Stomach (tissue), 9 donors: ENCODE data around the gene AFMID. TPM values are rescaled to one million over a fixed set of nuclear protein-coding genes. Genes with fewer than 3 reads are reported as not detected.

Experiments used
- DNase-seq, 2 donors: peaks; one replicate each; pipeline versions ENCODE4 v3.0.0 to v3.0.0-alpha.2; 2013 to 2019
- H3K27ac ChIP-seq, 5 donors: fragments of 200-600 bp in 4 of 5; sonication (generic) in 4 of 5; one replicate each; pipeline ENCODE4 v1.5.1; 2013 to 2019; ENCODE audit warnings: mild to moderate bottlenecking in 1 of 5, moderate library complexity in 1 of 5
- H3K27me3 ChIP-seq, 3 donors: fragments of 200-600 bp; sonication (generic); one replicate each; pipeline ENCODE4 v1.5.1; 2017 to 2019; ENCODE audit warnings: mixed run types in 1 of 3
- H3K36me3 ChIP-seq, 4 donors: fragments of 200-600 bp; sonication (generic); 1 replicate in 3 of 4; 2 replicates in 1 of 4; pipeline ENCODE4 v1.5.1; 2016 to 2019
- H3K4me1 ChIP-seq, 4 donors: fragments of 200-600 bp; sonication (generic); one replicate each; pipeline ENCODE4 v1.5.1; 2016 to 2019
- H3K4me3 ChIP-seq, 4 donors: fragments of 200-600 bp; sonication (generic) in 3 of 4; one replicate each; pipeline ENCODE4 v1.5.1; 2016 to 2019; ENCODE audit warnings: mild to moderate bottlenecking in 1 of 4
- H3K9me3 ChIP-seq, 4 donors: fragments of 200-600 bp; sonication (generic); one replicate each; pipeline ENCODE4 v1.5.1; 2016 to 2019
- EP300 ChIP-seq: sonication (generic); formaldehyde crosslinking; IDR thresholded peaks from one replicate; pipeline ENCODE4 v1.6.1; 2017; ENCODE audit warnings: antibody characterized with exemption
- POLR2A ChIP-seq, 4 donors: fragments of 450-650 bp; IDR thresholded peaks; one replicate each; pipeline ENCODE4 v1.6.1; 2016; ENCODE audit warnings: antibody characterized with exemption in 4 of 4, control low read depth in 2 of 4, mild to moderate bottlenecking in 1 of 4, moderate library complexity in 1 of 4
- POLR2AphosphoS5 ChIP-seq, 3 donors: sonication (generic); formaldehyde crosslinking; IDR thresholded peaks; one replicate each; pipeline ENCODE4 v1.6.1; 2016; ENCODE audit warnings: antibody characterized with exemption in 3 of 3
- WGBS, 5 donors: extraction: QIAGEN DNeasy Blood & Tissue Kit in 3 of 5; methylation state at CpG; one replicate each; pipeline versions ENCODE4 v1.1.5 to v1.1.7; 2013 to 2018; 5-methylcytosine and 5-hydroxymethylcytosine counted together
- intact Hi-C: fragments of 100-400 bp; cut with DNase I; formaldehyde crosslinking; loops from one replicate; pipeline ENCODE4 v1.15.1; 2023; ENCODE audit warnings: low total_unique reads
- polyA plus RNA-seq, 3 donors: library from polyadenylated mRNA; stranded (reverse); fragments of 200-250 nt; gene quantifications; one replicate each; pipeline ENCODE4 v1.2.3, GENCODE V29; 2013
- total RNA-seq, 5 donors: library from RNA; depleted of rRNA; stranded (reverse); fragments of >200 nt; gene quantifications; one replicate each; pipeline versions ENCODE4 v1.1.0 to v1.2.3, GENCODE V29; 2014 to 2016
- TF ChIP-seq, protein P1 (sequence below), 7 experiments: fragments of 450-650 bp in 4 of 7; fragments of 200-600 bp in 3 of 7; sonication (generic) in 3 of 7; IDR thresholded peaks; one replicate each; pipeline ENCODE4 v1.5.1; 2016 to 2019; ENCODE audit warnings: antibody characterized with exemption in 7 of 7, control low read depth in 2 of 7, mild to moderate bottlenecking in 1 of 7
- donor health status: healthy with polysubstance abuse.
- donor health status: Bipolar disorder and iron deficiency.
- donor health status: healthy.

The AFMID gene
- total and polyA plus RNA-seq, 8 donors, result 25.7 to 189 (median 61.3) TPM

DNA sequence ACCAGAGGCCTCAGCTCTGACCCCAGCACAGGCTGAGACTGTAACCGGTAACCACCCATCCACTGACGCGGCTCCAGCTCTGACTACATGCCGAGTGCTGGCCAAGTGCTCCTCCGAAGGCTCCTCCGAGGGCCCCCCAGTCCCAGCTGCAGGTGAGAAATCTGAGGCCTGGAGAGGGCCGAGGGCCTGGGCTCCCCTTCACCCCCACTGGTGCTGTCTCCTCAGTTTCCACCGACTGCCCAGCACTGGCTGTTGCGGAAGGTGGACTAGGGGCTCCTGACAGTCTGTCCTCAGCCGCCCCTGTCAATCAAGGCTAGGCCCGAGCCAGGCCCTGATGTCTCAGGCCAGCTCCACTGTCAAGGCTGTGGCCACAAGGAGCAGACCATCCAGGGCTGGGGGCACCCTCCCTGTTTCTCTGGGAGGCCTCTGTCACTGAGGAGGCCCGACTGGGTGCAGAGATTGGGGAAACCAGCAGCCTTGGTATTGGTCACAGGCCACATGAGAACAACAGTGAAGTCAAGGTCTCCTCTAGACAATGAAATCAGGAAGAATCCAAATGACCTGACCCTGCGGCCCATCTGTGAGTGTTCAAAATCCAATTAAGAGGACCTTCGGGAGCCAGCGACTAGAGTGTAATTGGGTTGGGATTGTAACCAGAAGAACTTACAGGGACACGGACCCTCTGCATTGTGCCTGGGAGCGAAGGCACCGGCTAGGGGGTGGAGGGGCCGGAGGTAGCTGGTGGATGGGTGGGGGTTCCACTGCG lies 49.4 kb downstream of the AFMID start:
- intact Hi-C loops, result no loop called here
- no peak overlapping the region for H3K27ac ChIP-seq
- 91 to 97% (median 94%) methylated on average over 16 to 20 of the region's 20 CpGs for whole genome bisulfite sequencing, 5 donors
- H3K36me3 ChIP-seq, result no peaks in the 10 kb centered on the region
- H3K9me3 ChIP-seq, result no peaks in the 10 kb centered on the region
- DNase-seq, result no peak
- TF ChIP-seq POLR2AphosphoS5 (IDR thresholded peaks at IDR 0.05), result no peak
- no peak for TF ChIP-seq EP300
- TF ChIP-seq, protein P1, sequence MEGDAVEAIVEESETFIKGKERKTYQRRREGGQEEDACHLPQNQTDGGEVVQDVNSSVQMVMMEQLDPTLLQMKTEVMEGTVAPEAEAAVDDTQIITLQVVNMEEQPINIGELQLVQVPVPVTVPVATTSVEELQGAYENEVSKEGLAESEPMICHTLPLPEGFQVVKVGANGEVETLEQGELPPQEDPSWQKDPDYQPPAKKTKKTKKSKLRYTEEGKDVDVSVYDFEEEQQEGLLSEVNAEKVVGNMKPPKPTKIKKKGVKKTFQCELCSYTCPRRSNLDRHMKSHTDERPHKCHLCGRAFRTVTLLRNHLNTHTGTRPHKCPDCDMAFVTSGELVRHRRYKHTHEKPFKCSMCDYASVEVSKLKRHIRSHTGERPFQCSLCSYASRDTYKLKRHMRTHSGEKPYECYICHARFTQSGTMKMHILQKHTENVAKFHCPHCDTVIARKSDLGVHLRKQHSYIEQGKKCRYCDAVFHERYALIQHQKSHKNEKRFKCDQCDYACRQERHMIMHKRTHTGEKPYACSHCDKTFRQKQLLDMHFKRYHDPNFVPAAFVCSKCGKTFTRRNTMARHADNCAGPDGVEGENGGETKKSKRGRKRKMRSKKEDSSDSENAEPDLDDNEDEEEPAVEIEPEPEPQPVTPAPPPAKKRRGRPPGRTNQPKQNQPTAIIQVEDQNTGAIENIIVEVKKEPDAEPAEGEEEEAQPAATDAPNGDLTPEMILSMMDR (IDR thresholded peaks at IDR 0.05), result no peak
- no peak for TF ChIP-seq POLR2A (IDR thresholded peaks at IDR 0.05)
- H3K4me3 ChIP-seq, result no peak overlapping the region
- peaks cover 0 to 17% (median 7%) of the 10 kb centered on the region in 4 donors for H3K4me1 ChIP-seq
- H3K27me3 ChIP-seq, result peaks cover 5 to 28% (median 17%) of the 10 kb centered on the region in 3 donors

GRCh38 chr17:78237401-78238012 lies 50.3 kb downstream of the AFMID start:
- Histone ChIP-seq H3K36me3 (no peaks in the 10 kb centered on the region), H3K9me3 (no peaks in the 10 kb centered on the region), H3K27me3 (peaks cover 0 to 18% (median 7%) of the 10 kb centered on the region in 3 donors), H3K4me1 (peaks cover 0 to 9% (median 2%) of the 10 kb centered on the region in 4 donors), H3K4me3 (no peak overlapping the region), H3K27ac (no peak overlapping the region)
- 49 to 73% (median 54%) methylated on average over 9 to 11 of the region's 11 CpGs for WGBS, 5 donors
- TF ChIP-seq POLR2AphosphoS5 (IDR thresholded peaks at IDR 0.05), result no peak
- TF ChIP-seq, protein P1 (IDR thresholded peaks at IDR 0.05), result no peak
- no peak for TF ChIP-seq POLR2A (IDR thresholded peaks at IDR 0.05)
- TF ChIP-seq EP300, result no peak
- intact Hi-C loops, result no loop called here
- DNase-seq, result peak; percentile 59 to 69

DNA sequence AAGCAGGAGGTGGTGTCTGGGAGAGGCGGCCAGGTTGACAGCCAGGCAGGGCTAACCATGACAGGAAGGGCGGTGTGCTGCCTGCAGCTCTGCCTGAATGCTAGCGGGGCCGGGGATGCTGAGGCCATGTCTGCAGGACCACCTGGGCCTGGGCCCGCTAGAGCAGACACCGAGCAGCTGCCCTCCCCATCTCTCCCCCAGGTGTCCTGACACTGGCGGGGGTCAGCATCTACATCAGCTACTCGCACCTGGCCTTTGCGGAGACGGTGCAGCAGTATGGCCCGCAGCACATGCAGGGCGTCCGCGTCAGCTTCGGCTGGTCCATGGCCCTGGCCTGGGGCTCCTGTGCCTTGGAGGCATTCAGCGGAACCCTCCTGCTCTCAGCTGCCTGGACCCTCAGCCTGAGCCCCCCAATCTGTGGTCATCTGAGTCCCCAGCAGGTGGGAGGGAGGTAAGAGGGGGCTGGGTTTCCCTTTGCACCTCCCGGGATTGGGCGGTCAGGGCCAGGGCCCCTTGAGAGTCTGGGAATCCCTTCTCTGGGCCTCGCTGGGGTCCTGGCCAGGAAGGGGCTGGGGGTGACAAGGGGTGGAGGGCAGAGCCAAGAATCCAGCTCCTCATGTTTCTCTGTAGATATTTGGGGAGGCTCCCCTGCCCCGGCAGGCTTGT lies 51.8 kb downstream of the AFMID start:
- Histone ChIP-seq H3K4me3 (no peak overlapping the region), H3K9me3 (no peaks in the 10 kb centered on the region), H3K27me3 (peaks cover 0 to 5% (median 0%) of the 10 kb centered on the region in 3 donors), H3K4me1 (peaks cover 0 to 7% (median 2%) of the 10 kb centered on the region in 4 donors), H3K36me3 (no peaks in the 10 kb centered on the region), H3K27ac (no peak overlapping the region)
- no peak for TF ChIP-seq POLR2A (IDR thresholded peaks at IDR 0.05)
- 82 to 89% (median 84%) methylated on average over 15 to 20 of the region's 20 CpGs for WGBS, 5 donors
- DNase-seq, result no peak
- intact Hi-C loops, result no loop called here

DNA sequence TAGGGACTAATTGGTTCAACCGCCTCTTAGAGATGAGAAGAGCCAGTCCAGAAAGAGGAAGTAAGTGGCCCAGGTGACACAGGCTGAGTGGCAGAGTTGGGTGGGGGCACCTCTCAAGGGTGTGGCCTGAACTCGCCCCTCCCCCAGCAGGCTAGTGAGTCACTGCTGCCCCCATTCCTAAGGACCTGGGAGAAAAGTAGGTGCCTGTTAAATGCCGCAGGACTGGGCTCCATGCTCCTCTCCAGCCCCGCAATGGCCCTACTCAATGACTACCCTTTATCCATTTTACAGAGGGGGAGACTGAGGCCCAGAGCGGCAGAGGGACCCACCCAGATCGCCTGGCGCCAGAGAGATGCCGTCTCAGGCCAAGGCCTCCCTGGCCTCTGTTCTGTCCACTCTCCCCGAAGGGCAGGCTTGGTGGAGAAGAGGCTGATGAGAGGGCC lies 52.3 kb downstream of the AFMID start:
- H3K27me3 ChIP-seq, result no peaks in the 10 kb centered on the region
- H3K4me3 ChIP-seq, result no peak overlapping the region
- intact Hi-C loops, result no loop called here
- TF ChIP-seq POLR2AphosphoS5 (IDR thresholded peaks at IDR 0.05), result no peak
- TF ChIP-seq POLR2A (IDR thresholded peaks at IDR 0.05), result no peak
- TF ChIP-seq, protein P1 (IDR thresholded peaks at IDR 0.05), result no peak
- TF ChIP-seq EP300, result no peak
- H3K4me1 ChIP-seq, result peaks cover 0 to 7% (median 2%) of the 10 kb centered on the region in 4 donors
- no peak for DNase-seq
- 69 to 92% (median 89%) methylated on average over 3 to 9 of the region's 9 CpGs for WGBS, 5 donors
- no peaks in the 10 kb centered on the region for H3K36me3 ChIP-seq
- no peaks in the 10 kb centered on the region for H3K9me3 ChIP-seq
- no peak overlapping the region for H3K27ac ChIP-seq
